Measurements from ENCODE around the gene CLCA1.
"Not testable (repeated sequence)": the region's sequence is repeated elsewhere in the genome, so short reads cannot be mapped to it uniquely, and the experiment has no call there.

Gene CLCA1

DNA sequence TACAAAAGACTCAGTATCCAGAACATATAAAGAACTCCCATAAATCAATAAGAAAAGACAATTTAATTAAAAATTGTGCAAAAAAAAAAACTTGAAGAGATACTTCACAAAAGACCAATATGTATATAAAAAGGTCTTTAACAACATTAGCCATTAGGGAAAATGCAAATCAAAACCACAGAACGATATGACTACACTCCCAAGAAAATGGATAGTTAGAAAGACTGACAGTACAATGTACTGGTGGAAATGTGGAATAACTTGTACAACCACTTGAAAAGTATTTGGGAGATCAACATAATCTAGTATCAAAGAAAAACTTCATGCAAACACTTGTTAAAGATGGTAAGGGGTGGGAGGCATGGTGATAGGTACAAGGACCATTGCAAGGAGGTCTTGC, 3.9 kb upstream of the CLCA1 start:
- no peak for DNase-seq

DNA sequence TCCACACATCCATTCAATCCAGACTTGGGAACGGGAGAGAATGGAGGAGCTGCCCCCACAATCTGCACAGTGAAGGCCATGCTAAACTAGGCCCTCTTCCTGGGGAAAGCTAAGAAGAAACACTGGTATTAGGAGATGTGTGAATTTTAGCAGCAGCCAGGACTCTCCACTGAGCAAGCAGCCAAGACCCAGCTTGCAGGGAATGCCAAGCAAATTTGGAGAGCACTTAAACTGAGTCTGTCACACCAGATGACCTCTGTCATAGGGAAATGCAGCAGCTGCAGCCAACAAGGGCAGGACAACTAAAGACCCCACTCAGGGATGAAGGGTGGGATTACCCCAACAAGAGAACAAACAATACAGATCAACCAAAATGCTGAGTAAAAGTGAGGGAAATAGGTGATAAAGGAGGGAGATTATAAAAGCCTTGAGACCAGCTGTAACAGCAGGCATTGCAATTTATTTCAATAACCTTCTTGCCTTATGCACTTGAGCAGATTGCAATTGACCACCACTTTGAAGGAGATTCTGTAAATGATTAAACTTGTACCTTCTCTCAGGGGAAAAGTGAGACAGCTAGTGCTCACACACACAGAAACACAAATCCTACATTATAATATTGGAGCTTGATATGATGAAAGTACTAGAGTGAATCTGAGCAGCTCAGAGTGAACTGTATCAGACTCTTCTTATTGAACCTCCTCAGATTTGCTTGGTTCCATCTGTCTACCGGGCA, 2.5 kb upstream of the CLCA1 start:
- DNase-seq = no peak

DNA sequence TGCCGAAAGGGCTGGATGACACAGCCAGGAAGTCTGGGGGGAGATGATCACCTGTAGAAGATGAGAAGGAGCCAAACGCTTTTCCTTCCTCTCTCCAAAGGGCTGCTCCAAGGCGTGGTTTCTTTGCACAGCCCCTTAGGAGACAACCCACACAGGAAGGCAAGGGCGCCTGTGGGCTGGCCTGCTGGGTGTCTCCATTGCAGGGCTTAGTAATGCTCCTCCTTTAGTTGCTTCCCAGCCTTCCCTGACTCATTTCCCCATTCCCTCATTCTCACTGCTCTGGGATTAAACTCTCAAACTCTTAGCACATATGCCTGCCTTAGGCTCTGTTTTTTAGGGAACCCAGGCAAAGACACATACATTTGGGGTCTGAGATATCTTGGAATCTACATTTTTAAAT, 1.7 kb upstream of the CLCA1 start:
- peak; percentile 3 for DNase-seq

DNA sequence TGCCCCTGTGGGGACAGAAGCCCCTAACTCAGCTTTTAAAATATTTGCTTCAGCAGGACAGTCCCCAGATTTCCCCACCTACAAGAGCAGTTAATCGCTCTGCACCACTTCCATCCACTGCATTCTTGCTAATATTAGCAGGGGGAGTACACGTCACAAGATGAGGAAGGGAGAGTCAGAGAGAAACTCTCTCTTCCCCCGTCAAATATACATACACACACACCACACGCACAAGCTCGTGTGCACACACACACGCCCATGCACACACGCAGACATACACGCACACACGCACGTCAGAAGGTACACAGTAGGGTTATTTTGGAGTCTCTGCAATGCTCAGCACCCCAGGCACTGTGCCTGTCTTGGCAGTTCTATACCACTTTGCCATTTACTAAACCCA, 2.1 kb downstream of the CLCA1 start:
- no peak for DNase-seq

DNA sequence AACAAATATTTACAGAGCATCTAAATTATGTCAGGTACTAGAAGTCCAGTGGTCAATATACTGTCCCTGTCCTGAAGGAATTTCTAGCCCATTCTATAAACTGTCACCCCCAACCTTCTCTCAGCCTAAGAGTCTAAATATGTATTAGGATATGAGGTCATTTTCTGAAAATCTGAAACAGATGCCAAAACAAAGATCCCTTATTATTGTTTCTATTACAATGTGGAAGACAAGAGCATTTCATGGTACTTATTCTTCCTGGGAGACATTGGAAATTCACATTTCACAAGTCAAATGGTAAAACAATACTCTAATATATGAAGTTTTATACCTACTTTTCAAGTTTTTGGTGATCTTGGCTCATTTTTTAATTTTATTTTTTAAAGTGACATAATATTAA, 2.6 kb downstream of the CLCA1 start:
- no peak for DNase-seq

DNA sequence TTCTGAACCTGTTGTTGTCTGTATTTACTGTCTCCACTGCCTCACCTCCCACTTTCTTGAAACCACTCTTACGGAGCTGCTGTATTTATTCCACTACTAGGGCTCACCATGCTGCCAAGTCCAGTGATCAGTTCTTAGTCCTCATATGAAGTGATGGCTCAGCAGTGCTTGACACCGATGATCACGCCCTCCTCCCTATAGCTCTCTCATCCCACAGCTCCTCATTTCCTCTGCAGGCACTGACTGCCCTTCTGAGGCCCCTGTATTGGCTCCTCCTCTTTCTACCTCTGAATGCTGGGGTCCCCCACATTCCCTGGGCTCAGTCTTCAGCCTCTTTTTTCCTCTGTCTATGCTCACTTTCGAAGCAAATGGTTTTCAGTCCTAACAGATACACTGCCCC, 3.4 kb downstream of the CLCA1 start:
- no peak for DNase-seq

DNA sequence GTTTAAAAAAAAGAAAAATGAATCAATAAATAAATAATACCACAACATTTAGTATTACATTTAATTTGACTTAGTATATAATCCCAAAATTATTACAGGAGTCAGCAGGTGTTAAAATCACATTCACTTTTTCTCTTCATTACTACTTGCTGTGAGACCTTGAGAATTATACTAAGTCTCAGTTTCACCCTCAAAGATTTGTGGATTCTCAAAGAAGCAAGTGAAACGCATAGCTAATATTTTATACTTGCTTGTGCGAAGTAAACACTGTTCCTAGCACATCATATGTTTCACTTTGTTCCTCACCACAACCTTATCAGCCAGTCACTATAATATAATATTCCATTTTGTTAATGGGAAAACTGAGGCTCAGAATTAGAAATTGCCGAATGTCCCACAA, 4.0 kb downstream of the CLCA1 start:
- DNase-seq = no peak

DNA sequence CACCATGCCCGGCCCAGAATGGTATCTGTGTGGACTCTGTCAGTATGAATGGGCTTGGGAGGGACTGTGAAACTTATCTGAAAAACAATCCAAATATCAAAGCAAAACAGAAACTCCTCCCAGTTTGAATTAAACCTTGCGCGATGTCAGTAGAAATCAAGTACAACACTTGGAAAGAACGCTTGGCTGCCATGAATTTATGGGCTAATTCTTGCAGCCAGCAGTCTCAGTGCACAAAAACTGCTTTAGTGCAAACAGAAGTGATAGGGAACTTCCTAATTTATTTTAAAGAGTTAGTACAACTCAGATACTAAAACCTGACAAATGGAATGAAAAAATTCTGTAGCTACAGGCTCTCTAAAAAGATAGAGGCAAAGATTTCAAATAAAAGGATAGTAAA, 8.5 kb downstream of the CLCA1 start:
- no peak for DNase-seq

DNA sequence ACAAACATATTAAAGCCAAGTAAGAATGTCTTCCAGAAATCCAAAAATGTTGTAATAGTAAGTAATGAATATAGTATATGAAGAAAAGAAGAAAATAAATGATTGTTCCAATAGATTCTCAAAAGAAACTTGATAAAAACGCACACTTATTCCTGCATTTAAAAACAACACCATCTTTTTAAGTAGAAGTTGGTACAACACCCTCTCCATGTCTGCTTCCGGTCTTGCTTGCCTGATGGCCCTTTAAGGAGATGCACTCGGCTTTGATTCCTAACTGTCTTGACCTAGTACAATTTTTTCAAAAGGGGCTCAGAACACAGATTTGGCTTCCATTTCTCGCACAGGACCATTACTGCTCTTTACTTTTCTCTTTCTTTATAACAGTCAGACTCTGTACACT, 9.0 kb downstream of the CLCA1 start:
- no peak for DNase-seq

DNA sequence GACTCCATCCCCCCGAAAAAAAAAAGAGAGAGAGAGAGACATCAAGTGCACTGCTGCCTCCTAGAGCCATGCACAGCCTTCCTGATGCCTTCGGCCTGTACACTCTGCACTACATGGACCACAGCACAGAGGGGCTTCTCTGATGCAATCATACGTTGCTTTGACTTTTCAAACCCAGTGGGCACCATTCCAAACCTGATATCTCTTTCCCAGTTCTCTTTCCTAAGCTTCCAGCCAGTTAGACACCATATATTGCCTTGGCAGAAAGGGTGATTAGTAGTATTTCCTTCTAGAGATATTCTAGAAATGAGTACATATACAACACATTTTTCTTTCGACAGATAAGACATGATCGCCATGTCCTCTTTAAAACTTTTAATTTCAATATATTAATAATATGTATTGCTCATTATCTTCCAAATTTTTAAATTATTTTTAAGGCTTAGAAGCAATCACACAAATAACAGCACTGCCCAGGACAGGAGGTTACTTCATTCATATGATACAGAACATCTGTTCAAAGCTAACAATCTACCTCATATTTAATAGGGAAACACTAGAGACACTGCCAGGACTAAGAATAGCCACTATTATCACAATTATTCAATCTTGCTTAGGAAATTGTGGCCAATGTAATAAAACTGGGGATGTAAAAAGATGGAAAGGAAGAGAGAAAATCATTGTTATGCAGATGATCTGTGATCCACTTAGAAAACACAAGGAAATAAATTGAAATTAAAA, 9.9 kb downstream of the CLCA1 start:
- no peak for DNase-seq

DNA sequence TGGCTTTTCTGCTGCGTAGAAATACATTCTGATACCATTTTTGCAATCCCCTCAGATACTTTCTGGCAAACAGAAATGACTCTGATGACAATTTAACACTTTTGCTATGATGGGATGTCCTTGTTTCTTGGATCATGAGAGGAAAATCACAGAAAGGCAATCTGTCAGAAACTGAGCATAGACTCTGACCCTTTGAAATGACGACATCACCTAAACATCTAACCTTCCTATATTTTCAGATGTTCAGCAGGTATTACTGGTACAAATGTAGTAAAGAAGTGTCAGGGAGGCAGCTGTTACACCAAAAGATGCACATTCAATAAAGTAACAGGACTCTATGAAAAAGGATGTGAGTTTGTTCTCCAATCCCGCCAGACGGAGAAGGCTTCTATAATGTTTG, 13.2 kb downstream of the CLCA1 start:
- no peak for DNase-seq

DNA sequence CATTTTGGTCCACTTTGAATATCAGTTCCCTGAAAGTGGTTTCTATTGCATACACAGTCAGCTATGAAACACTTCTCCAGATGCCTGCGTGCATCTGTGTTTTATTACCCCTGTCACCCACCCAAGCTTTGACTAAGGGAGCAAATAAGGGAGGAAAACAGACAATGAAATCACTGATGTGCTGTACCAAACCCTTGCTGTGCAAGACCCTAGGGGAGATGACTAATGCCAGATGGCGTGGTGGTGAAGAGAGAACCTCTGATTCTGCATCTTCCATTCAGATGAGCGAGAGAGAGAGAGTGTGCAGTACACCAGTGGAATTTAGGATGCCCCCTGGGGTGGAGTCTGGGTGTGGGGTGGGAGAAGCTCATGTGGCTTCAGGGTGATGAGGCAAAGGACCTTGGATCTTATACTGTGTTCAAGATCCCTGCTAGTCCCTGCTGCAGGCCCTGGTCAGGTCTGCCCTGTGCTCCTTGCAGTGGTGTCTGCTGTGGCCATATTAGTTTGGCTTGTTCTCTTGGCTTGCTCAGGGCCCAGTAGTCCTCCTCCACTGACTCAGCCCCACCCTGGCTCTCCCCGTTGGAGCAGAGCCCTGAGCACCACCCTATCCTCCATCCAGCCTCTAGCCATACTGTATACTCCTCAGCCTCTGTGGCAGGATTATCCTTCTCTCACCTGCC, 18.5 kb downstream of the CLCA1 start:
- no peak for DNase-seq

DNA sequence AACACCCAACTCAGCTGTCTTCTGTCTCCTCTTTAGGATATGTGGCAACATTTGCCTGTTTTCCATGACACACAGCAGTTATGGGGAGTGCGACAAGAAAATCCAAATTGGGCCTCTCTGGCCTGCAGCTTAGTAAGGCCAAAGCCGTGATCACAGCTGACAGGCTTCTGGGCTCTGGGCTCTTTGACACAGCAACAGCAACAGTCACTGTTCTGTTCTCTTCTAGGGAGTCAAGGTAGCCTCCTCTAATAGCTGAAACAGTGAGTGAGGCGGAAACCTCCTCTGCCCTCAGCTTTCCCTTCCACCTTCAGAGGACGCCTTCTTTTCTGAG, 19.0 kb downstream of the CLCA1 start:
- DNase-seq = no peak

DNA sequence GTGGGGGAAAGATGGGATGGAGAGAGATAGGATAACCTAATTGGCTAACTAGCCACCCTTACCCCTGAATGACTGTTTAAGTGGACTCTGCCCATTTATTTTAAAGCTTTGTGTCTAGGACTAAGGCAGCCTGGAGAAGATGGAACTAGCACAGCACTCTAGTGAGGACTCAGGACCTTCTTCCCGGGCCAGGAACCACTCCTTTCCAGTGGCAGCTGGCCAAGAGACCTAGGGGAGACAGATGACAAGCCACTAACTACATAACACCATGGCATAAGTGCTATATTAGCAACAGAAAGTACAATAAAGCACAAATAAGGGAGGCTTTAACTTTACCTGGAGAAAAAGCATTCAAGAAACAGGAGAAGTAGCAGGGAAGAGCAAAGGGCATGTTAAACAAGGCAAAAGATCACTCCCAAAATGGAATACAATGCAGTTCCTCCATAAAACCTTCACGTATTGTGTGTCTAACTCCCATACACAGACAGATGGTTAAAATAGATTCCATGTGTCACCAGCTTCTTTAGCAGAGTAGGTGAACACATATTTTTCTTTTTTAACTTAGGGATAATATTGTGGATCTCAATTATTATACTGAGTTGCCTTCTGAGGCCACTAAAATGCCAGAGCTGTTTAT, 20.6 kb downstream of the CLCA1 start:
- DNase-seq = no peak

DNA sequence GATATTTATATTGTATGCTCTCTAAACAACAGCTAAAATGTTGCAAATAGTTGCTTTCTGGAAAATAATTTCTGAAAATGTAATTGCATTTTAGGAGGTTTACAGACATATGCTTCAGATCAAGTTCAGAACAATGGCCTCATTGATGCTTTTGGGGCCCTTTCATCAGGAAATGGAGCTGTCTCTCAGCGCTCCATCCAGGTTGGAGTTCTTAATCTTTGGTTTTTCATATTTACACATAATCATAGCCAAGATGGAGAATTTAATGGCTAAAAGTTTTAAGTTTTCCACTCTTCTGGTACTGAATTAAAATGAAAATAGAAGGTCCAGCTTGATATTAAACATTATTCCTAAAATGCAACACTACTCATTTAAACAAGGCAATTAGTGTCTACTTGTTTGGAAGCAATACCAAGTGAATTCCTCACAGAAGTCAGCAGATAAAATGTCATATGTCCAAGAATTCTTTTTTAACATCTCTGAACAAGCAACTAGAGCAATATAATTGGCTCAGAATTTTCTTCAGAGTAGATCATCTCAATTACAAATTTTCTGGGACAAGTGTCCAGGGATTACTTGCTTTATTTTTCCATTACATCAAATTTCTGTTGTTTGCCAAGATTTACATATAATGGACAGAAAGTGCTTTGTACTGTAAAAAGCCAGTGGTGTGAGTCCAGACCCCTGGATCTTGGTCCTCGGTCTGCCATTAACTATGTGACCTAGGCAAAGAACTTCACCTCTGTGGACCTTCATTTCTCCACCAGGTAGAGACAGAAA, 22.6 kb downstream of the CLCA1 start:
- no peak for DNase-seq

DNA sequence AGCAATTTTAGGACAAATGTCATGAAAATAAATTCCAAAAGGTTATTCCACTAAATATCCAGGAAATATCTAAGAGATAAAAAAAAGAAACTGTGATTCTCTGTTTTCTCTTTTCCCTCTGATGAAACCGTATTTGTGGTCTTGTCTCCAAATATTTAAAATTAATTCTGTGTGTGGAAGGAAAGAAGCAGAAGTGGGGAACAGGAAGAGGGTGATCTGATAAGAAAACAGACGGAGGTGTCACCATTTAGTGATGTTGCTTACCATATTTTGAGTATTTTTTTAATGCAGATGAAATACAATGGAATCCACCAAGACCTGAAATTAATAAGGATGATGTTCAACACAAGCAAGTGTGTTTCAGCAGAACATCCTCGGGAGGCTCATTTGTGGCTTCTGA, 29.6 kb downstream of the CLCA1 start:
- no peak for DNase-seq

DNA sequence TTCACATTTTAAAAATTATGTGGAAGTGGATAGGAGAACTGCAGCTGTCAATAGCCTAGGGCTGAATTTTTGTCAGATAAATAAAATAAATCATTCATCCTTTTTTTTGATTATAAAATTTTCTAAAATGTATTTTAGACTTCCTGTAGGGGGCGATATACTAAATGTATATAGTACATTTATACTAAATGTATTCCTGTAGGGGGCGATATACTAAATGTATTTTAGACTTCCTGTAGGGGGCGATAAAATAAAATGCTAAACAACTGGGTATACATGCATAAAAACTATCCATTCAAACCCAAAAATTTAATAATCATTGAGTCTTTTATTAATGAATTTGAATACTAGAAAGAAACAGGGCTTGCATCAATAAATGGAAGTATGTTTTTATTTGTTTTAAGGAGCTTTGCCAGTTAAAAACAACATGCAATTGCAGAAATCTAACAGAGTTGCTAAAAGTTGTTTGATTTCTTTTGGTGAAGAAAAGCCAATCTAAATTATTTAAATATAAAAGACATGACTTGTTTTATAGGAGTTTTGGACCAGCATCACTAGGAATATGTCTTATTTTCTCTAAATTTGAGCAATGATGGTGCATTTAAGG, 31.4 kb downstream of the CLCA1 start:
- DNase-seq = peak; percentile 40

DNA sequence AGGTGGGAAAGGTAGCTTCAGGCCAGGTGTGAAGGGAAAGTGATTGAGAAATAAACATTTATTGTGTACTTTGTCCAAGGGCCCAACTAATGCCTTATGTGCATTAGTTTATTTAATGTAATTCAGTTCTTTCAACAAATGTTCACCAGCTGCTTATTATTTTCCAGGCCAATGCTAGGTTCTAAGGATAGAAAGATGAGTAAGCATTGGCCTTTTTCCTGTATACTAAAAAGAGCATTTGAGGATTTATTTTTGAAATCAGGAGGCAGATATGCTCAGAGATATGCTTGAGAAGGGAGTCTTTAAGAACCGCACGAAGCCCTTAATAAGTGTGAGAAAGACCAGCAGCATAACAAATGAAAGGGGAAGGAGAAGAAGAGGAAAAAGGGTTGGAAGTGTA, 32.0 kb downstream of the CLCA1 start:
- DNase-seq = no peak

DNA sequence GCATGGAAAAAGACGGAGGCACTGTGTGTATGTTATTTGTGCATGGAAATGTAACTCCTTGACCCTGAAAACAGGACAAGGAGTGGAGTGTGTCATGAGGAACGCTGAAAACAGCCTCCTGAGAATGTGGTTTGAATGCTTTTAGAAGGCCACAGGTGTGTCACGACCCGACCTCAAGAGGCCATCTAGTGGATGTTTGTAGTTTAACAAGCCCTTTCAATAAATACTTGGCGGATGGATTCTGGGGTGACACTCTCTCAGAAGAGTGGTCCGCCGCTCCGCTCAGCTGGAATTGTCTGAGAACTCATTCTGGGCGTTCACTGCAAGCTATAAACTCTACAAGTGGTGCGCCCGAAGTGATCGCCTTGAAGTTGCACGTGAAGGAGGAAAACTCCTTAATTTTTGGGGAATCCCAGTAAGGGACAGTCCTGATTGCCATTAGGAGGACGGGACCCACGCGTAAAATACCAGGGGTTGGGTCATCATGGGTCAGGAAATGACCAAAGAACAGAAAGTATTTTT, 33.5 kb downstream of the CLCA1 start:
- not testable (repeated sequence) for DNase-seq

DNA sequence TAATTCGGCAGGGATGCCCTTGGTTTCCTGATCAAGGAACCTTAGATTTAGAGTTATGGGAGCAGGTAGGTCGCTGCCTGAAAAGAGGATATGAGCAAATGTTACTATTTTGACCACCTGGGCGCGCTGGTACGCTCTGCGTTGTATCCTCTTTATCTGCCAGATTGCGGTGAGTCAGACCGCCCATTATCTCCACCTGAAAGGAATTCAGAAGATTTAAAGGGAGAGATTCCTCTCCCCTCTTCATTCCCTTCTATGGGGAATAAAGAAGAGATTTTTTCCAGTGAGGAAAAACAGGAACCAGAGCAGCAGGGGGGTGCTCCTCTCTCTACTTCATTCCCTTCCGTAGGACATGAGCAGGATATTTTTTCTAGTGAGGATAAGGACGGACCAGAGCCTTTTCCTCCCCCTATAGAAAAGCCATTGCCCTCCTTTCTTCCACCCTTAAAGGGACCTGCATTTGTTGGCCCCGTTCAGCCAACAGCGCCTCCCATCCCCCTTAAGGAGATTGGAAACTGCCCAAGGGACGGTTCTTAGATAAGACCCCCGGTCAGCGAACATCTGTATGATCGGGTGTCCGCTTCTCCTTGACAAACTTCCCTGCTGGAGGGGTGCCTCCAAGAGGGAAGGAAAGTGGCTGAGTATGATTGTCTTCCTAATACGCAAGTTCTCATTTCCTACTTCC, 34.1 kb downstream of the CLCA1 start:
- DNase-seq = no peak

DNA sequence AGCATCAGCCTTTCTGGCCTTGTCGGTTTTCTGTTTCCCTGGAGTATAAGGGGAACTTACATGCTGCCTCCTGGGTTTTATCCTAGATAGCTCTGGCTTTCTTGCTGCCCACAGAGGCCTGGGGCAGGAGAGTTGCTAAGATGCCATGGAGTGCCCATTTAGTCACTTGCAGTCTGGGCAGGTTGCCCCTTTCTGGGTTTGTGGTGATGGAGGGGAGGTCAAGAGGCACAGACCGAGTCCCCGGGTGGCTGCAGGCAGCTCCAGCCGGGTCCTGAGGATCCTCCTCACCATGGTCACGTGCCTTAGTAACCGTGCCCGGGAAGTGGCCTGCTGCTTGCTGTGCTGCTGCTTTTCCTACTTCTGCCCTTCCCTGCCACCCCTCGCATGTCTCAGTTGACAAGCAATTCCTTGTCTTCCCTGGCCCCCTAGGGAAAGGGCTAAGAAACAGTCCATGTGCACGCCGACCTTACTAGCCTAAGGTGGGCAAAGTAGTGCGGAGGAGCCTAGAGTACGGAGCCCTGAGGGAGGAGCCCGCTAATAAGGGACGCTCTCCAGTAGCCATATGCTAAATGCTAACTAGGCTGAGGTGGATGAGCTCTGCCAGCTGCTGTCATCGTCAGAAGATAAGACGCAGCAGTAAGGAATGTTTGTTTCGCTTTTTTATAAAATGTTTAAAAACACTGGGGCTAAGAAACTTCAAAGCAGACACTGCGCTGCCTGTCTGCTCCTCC, 34.8 kb downstream of the CLCA1 start:
- DNase-seq = no peak

Data from amniotic stem cell (primary cell).